ENCODE measurements around the gene DNAAF2. TPM values are rescaled to one million over a fixed set of nuclear protein-coding genes. Genes with fewer than 3 reads are reported as not detected.
A peak's percentile ranks its signal among the peaks of the same experiment; 100 is the strongest.

Gene DNAAF2
- polyA plus RNA-seq, 1 of the 3 experiments (the other 2 are of a cell fraction), result 8.9 TPM

DNA sequence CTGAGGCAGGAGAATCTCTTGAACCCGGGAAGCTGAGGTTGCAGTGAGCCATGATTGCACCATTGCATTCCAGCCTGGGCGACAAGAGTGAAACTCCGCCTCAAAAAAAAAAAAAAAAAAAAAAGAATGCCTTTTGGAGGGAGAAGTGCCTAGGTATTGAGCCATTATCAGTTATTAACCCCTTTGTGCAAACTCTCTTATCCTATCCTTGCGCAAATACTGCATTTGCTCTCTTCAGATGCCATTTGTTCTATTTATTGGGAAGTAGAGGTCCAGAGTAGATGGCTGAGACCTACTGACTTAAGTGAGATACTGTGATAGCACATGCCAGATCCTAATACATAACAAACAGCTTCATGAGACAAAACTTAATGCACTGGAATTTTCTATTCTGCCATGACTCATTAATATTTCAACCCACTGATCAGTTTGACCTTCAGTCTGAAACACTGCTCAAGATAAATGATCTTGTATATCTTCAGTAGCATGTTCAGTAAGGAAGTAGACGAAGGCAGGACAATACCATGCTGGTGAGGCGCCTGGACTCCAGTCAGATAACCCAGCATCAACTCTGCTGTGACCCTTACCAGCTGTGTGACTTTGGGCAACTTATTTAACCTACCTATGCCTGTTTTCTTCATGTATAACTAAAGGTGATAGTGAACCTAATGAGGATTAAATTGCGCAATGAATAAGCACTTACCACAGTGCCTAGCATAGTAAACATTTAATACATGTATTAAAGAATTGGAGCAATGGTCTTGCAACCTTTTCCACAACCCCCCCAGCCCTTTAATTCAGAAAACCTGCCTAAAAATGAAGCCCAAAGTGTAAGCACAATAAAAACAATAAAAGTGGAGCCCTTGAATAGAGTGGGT, 5.7 kb upstream of the DNAAF2 start:
- peaks cover 16 to 36% of the 10 kb centered on the region in 2 experiments for H3K36me3 ChIP-seq (replicated peaks in 1 of 2; ENCODE audit: control insufficient read depth in 1 of 2, insufficient read depth in 2 of 2, low read length in 1 of 2)
- H2AFZ ChIP-seq (ENCODE audit: low read depth), result no peak overlapping the region
- ChIA-PET POLR2A (no interaction called here), CTCF (no interaction called here)
- TF ChIP-seq, protein P1, sequence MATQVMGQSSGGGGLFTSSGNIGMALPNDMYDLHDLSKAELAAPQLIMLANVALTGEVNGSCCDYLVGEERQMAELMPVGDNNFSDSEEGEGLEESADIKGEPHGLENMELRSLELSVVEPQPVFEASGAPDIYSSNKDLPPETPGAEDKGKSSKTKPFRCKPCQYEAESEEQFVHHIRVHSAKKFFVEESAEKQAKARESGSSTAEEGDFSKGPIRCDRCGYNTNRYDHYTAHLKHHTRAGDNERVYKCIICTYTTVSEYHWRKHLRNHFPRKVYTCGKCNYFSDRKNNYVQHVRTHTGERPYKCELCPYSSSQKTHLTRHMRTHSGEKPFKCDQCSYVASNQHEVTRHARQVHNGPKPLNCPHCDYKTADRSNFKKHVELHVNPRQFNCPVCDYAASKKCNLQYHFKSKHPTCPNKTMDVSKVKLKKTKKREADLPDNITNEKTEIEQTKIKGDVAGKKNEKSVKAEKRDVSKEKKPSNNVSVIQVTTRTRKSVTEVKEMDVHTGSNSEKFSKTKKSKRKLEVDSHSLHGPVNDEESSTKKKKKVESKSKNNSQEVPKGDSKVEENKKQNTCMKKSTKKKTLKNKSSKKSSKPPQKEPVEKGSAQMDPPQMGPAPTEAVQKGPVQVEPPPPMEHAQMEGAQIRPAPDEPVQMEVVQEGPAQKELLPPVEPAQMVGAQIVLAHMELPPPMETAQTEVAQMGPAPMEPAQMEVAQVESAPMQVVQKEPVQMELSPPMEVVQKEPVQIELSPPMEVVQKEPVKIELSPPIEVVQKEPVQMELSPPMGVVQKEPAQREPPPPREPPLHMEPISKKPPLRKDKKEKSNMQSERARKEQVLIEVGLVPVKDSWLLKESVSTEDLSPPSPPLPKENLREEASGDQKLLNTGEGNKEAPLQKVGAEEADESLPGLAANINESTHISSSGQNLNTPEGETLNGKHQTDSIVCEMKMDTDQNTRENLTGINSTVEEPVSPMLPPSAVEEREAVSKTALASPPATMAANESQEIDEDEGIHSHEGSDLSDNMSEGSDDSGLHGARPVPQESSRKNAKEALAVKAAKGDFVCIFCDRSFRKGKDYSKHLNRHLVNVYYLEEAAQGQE (IDR thresholded peaks at IDR 0.05; ENCODE audit: low read depth, low read length), result no peak
- TF ChIP-seq EP300 (IDR thresholded peaks at IDR 0.05; ENCODE audit: borderline replicate concordance in 1 of 2, low read depth in 1 of 2, low read length in 1 of 2), result no peak
- H3F3A ChIP-seq (replicated peaks; ENCODE audit: insufficient read depth), result peaks cover 26% of the 10 kb centered on the region
- H3K9me3 ChIP-seq, result no peaks in the 10 kb centered on the region
- peaks cover 8% of the 10 kb centered on the region; the same call in 1 of the 2 replicates for H4K20me1 ChIP-seq (ENCODE audit: insufficient read depth)
- no peak overlapping the region for H3K4me3 ChIP-seq (ENCODE audit: low read depth in 2 of 2, low read length in 1 of 2)
- H3K4me1 ChIP-seq (ENCODE audit: control insufficient read depth in 1 of 2, insufficient read depth in 2 of 2, low read depth in 1 of 2, low read length in 1 of 2), result peaks cover 7% of the 10 kb centered on the region in 2 experiments; a peak in 2 of 4 replicates
- no peak overlapping the region for H3K4me2 ChIP-seq
- H3K27ac ChIP-seq (ENCODE audit: low read depth in 2 of 2, low read length in 1 of 2), result peak overlapping the region in 1 of 2 experiments; percentile 10; a peak in 1 of 4 replicates
- no peaks in the 10 kb centered on the region for H3K27me3 ChIP-seq (ENCODE audit: insufficient read depth)
- H3K9me2 ChIP-seq, result no peaks in the 10 kb centered on the region
- 93% methylated on average over 7 of the region's 7 CpGs for WGBS (ENCODE audit: low lambda C conversion rate)
- DNase-seq, result no peak
- H3K9ac ChIP-seq, result no peak overlapping the region
- H3K79me2 ChIP-seq (ENCODE audit: insufficient read depth), result peaks cover 95% of the 10 kb centered on the region

DNA sequence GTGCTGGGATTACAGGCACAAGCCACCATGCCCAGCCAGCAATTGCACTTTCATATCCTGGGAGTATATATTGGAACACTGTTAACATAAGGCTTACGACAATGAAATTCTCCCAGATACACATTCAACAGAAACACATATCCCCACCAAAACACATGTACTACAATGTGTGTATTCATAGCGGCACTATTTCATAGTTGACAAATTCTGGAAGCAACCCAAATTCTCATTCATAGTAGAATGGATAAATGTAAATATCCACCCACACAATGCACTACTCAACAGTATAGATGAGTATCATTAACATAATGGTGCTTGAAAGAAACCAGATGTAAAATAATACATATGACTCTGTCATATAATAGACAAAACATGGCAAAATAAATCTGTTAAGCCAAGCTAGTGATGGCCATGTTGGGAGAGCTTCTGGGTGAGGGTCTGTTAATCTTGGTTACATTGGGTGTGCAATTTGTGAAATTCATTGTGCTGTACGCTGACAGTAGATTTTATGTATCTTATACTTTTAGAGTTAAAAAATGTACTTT, 2.6 kb upstream of the DNAAF2 start:
- 69% methylated on average over 3 of the region's 3 CpGs for WGBS (ENCODE audit: low lambda C conversion rate)
- H3K27me3 ChIP-seq (ENCODE audit: insufficient read depth), result no peaks in the 10 kb centered on the region
- no peak overlapping the region for H2AFZ ChIP-seq (ENCODE audit: low read depth)
- peaks cover 7% of the 10 kb centered on the region in 2 experiments; a peak in 2 of 4 replicates for H3K4me1 ChIP-seq (ENCODE audit: control insufficient read depth in 1 of 2, insufficient read depth in 2 of 2, low read depth in 1 of 2, low read length in 1 of 2)
- peak; percentile 26; the same call in 1 of the 2 replicates for TF ChIP-seq GATA2 (CRISPR knock-in tag; IDR thresholded peaks at IDR 0.05)
- TF ChIP-seq RCOR1 (IDR thresholded peaks at IDR 0.05; ENCODE audit: low read length), result 0 out of 2 replicates have a peak, but pooled peaks have one; percentile 33
- TF ChIP-seq, protein P2, sequence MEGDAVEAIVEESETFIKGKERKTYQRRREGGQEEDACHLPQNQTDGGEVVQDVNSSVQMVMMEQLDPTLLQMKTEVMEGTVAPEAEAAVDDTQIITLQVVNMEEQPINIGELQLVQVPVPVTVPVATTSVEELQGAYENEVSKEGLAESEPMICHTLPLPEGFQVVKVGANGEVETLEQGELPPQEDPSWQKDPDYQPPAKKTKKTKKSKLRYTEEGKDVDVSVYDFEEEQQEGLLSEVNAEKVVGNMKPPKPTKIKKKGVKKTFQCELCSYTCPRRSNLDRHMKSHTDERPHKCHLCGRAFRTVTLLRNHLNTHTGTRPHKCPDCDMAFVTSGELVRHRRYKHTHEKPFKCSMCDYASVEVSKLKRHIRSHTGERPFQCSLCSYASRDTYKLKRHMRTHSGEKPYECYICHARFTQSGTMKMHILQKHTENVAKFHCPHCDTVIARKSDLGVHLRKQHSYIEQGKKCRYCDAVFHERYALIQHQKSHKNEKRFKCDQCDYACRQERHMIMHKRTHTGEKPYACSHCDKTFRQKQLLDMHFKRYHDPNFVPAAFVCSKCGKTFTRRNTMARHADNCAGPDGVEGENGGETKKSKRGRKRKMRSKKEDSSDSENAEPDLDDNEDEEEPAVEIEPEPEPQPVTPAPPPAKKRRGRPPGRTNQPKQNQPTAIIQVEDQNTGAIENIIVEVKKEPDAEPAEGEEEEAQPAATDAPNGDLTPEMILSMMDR (IDR thresholded peaks at IDR 0.05), result no peak
- H3K4me2 ChIP-seq, result no peak overlapping the region
- no peaks in the 10 kb centered on the region for H3K9me2 ChIP-seq
- peaks cover 41% of the 10 kb centered on the region for H3F3A ChIP-seq (replicated peaks; ENCODE audit: insufficient read depth)
- CTCF ChIA-PET, result interaction anchor here (1.1 to 1.9 kb wide), 4 partner anchors 13 to 215 kb away, joined by 3 to 5 read pairs (median 4); partner anchors contain the start of gene NEMF
- peaks cover 16 to 30% of the 10 kb centered on the region in 2 experiments for H3K36me3 ChIP-seq (replicated peaks in 1 of 2; ENCODE audit: control insufficient read depth in 1 of 2, insufficient read depth in 2 of 2, low read length in 1 of 2)
- POLR2A ChIA-PET, result interaction anchor here (0.6 kb wide), 2 partner anchors 193 to 215 kb away, joined by 4 to 5 read pairs; partner anchors contain the start of gene NEMF
- no peaks in the 10 kb centered on the region for H3K9me3 ChIP-seq
- peaks cover 89% of the 10 kb centered on the region for H3K79me2 ChIP-seq (ENCODE audit: insufficient read depth)
- H4K20me1 ChIP-seq (ENCODE audit: insufficient read depth), result peaks cover 8% of the 10 kb centered on the region; the same call in 1 of the 2 replicates
- no peak overlapping the region for H3K9ac ChIP-seq
- no peak overlapping the region for H3K4me3 ChIP-seq (ENCODE audit: low read depth in 2 of 2, low read length in 1 of 2)
- no peak overlapping the region for H3K27ac ChIP-seq (ENCODE audit: low read depth in 2 of 2, low read length in 1 of 2)
- DNase-seq, result peak; percentile 32
